ENCODE data around the gene TMEM208. TPM values are rescaled to one million over a fixed set of nuclear protein-coding genes. Genes with fewer than 3 reads are reported as not detected.

Gene TMEM208
- polyA plus RNA-seq, 1 of the 3 experiments (the other 2 are of a cell fraction): 98.2 TPM

DNA sequence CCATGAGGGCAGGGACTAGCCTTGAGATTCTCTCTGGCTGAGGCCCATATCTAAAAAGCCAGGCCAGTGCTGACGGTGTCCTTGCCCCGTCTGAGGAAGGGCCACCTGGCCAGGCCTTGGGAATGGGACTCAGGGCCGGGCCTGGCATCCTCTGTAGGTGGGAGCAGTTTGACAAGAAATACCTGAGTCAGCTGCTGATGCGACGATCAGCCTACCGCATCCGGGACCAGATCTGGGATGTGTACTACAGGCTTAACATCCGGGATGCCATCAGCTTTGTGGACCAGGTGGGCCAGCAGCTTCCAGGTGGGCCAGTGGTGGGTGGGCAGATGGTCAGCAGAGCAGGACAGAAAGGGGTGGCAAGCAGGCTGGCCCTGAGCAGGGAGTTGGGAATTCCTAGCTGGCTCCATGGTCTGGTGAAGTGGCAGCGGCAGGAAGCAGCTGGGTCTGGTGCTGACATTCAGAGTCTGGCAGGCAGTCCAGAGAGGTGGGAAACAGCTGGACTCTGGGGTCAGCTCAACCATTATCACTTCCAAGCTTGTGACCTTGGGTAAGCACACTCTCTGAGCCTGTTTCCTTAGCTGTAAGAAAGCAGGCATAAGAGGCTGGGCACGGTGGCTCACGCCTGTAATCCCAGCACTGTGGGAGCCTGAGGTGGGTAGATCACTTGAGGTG is 31.4 kb downstream of the TMEM208 start:
- no peak for DNase-seq
- no peak overlapping the region for H2AFZ ChIP-seq (ENCODE audit: low read depth)
- H3K9ac ChIP-seq: no peak overlapping the region
- H3K9me3 ChIP-seq: no peaks in the 10 kb centered on the region
- ChIA-PET CTCF (interaction anchor here (0.5 to 1.5 kb wide), 3 partner anchors 10 to 597 kb away, joined by 3 to 8 read pairs (median 3); partner anchors contain the start of gene SLC9A5), POLR2A (no interaction called here)
- H3F3A ChIP-seq (replicated peaks; ENCODE audit: insufficient read depth): no peaks in the 10 kb centered on the region
- no peak overlapping the region for H3K4me2 ChIP-seq
- H3K4me1 ChIP-seq (ENCODE audit: control insufficient read depth in 1 of 2, insufficient read depth in 2 of 2, low read depth in 1 of 2, low read length in 1 of 2): peaks cover 0 to 8% of the 10 kb centered on the region in 2 experiments; a peak in 1 of 4 replicates
- H3K27me3 ChIP-seq (ENCODE audit: insufficient read depth): no peaks in the 10 kb centered on the region
- no peaks in the 10 kb centered on the region for H3K9me2 ChIP-seq
- WGBS (ENCODE audit: low lambda C conversion rate): 94% methylated on average over 11 of the region's 11 CpGs
- no peaks in the 10 kb centered on the region for H3K36me3 ChIP-seq (replicated peaks in 1 of 2; ENCODE audit: control insufficient read depth in 1 of 2, insufficient read depth in 2 of 2, low read length in 1 of 2)
- TF ChIP-seq RFX5 (IDR thresholded peaks at IDR 0.05; ENCODE audit: low read length): no peak
- TF ChIP-seq FOXM1 (IDR thresholded peaks at IDR 0.05; ENCODE audit: low read depth): no peak
- TF ChIP-seq, protein P1, sequence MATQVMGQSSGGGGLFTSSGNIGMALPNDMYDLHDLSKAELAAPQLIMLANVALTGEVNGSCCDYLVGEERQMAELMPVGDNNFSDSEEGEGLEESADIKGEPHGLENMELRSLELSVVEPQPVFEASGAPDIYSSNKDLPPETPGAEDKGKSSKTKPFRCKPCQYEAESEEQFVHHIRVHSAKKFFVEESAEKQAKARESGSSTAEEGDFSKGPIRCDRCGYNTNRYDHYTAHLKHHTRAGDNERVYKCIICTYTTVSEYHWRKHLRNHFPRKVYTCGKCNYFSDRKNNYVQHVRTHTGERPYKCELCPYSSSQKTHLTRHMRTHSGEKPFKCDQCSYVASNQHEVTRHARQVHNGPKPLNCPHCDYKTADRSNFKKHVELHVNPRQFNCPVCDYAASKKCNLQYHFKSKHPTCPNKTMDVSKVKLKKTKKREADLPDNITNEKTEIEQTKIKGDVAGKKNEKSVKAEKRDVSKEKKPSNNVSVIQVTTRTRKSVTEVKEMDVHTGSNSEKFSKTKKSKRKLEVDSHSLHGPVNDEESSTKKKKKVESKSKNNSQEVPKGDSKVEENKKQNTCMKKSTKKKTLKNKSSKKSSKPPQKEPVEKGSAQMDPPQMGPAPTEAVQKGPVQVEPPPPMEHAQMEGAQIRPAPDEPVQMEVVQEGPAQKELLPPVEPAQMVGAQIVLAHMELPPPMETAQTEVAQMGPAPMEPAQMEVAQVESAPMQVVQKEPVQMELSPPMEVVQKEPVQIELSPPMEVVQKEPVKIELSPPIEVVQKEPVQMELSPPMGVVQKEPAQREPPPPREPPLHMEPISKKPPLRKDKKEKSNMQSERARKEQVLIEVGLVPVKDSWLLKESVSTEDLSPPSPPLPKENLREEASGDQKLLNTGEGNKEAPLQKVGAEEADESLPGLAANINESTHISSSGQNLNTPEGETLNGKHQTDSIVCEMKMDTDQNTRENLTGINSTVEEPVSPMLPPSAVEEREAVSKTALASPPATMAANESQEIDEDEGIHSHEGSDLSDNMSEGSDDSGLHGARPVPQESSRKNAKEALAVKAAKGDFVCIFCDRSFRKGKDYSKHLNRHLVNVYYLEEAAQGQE (IDR thresholded peaks at IDR 0.05; ENCODE audit: low read depth, low read length): no peak
- TF ChIP-seq FOXJ3 (CRISPR knock-in tag; IDR thresholded peaks at IDR 0.05): no peak
- no peak for TF ChIP-seq RAD21 (IDR thresholded peaks at IDR 0.05; ENCODE audit: low read length)
- TF ChIP-seq, protein P2, sequence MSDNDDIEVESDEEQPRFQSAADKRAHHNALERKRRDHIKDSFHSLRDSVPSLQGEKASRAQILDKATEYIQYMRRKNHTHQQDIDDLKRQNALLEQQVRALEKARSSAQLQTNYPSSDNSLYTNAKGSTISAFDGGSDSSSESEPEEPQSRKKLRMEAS (IDR thresholded peaks at IDR 0.05; ENCODE audit: low read depth): no peak
- no peak for TF ChIP-seq RXRA (IDR thresholded peaks at IDR 0.05; ENCODE audit: borderline replicate concordance, low read depth)
- no peak for TF ChIP-seq NRF1 (IDR thresholded peaks at IDR 0.05; ENCODE audit: low read depth, low read length)
- no peak for TF ChIP-seq FOSL2 (IDR thresholded peaks at IDR 0.05; ENCODE audit: borderline replicate concordance, low read depth)
- TF ChIP-seq MXI1 (IDR thresholded peaks at IDR 0.05; ENCODE audit: low read depth, low read length): no peak
- no peak for TF ChIP-seq EP300 (IDR thresholded peaks at IDR 0.05; ENCODE audit: borderline replicate concordance in 1 of 2, low read depth in 1 of 2, low read length in 1 of 2)
- no peaks in the 10 kb centered on the region for H4K20me1 ChIP-seq (ENCODE audit: insufficient read depth)
- H3K27ac ChIP-seq (ENCODE audit: low read depth in 2 of 2, low read length in 1 of 2): no peak overlapping the region
- H3K79me2 ChIP-seq (ENCODE audit: insufficient read depth): no peaks in the 10 kb centered on the region
- H3K4me3 ChIP-seq (ENCODE audit: low read depth in 2 of 2, low read length in 1 of 2): no peak overlapping the region

DNA sequence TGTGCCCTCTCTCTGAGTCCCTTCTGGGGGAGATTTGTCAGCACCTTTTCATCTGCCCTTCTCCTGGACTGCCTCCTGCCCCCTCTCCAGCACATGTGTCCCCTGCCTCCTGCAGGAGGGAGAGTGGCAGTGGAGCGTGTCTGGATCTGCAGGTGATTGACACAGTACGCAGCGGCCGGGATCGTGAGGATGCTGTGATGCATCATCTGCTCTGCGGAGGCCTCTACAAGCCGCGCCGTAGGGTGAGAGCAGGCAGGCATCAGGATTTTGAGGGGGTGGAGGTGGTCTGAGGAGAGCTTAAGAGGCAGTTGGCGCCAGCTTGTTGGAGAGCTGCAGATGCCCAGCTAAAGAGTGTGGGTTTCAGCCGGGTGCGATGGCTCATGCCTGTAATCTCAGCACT is 32.8 kb downstream of the TMEM208 start:
- WGBS (ENCODE audit: low lambda C conversion rate): 98% methylated on average over 12 of the region's 12 CpGs
- H3K9me3 ChIP-seq: no peaks in the 10 kb centered on the region
- no peak overlapping the region for H2AFZ ChIP-seq (ENCODE audit: low read depth)
- no peak overlapping the region for H3K9ac ChIP-seq
- POLR2A ChIA-PET: no interaction called here
- DNase-seq: no peak
- no peak overlapping the region; a peak in 1 of 4 replicates for H3K27ac ChIP-seq (ENCODE audit: low read depth in 2 of 2, low read length in 1 of 2)
- TF ChIP-seq YY1 (IDR thresholded peaks at IDR 0.05; ENCODE audit: low read depth) (no peak), SIN3A (IDR thresholded peaks at IDR 0.05; ENCODE audit: borderline replicate concordance, low read depth, low read length) (no peak), RXRA (IDR thresholded peaks at IDR 0.05; ENCODE audit: borderline replicate concordance, low read depth) (no peak)
- H3K79me2 ChIP-seq (ENCODE audit: insufficient read depth): no peaks in the 10 kb centered on the region
- H3K4me1 ChIP-seq (ENCODE audit: control insufficient read depth in 1 of 2, insufficient read depth in 2 of 2, low read depth in 1 of 2, low read length in 1 of 2): peaks cover 0 to 8% of the 10 kb centered on the region in 2 experiments; a peak in 1 of 4 replicates
- no peaks in the 10 kb centered on the region for H4K20me1 ChIP-seq (ENCODE audit: insufficient read depth)
- H3K4me2 ChIP-seq: no peak overlapping the region
- no peak overlapping the region for H3K4me3 ChIP-seq (ENCODE audit: low read depth in 2 of 2, low read length in 1 of 2)
- no peaks in the 10 kb centered on the region for H3K9me2 ChIP-seq
- no peaks in the 10 kb centered on the region for H3K36me3 ChIP-seq (replicated peaks in 1 of 2; ENCODE audit: control insufficient read depth in 1 of 2, insufficient read depth in 2 of 2, low read length in 1 of 2)
- H3K27me3 ChIP-seq (ENCODE audit: insufficient read depth): no peaks in the 10 kb centered on the region
- CTCF ChIA-PET: interaction anchor here (1.1 to 2.2 kb wide), 10 partner anchors 11 to 302 kb away, joined by 4 to 24 read pairs (median 6); partner anchors contain the start of genes KCTD19, LRRC36 and PLEKHG4
- H3F3A ChIP-seq (replicated peaks; ENCODE audit: insufficient read depth): no peaks in the 10 kb centered on the region

Data from SK-N-SH (cell line).